HG03097 (cell line): ENCODE data around the gene USP35.

Source experiments
- ATAC-seq: cut with Tn5 transposase; IDR thresholded peaks from one replicate; pipeline ENCODE4 v1.9.1; 2021; ENCODE audit not compliant: unreplicated experiment, low FRiP score

The USP35 gene

GRCh38 chr11:78262691-78263090 lies 74.0 kb downstream of the USP35 start:
- ATAC-seq, result no peak
